ENCODE data around the gene CAPN2. TPM values are rescaled to one million over a fixed set of nuclear protein-coding genes. Genes with fewer than 3 reads are reported as not detected.

CAPN2 gene
- total RNA-seq, 1 donor from 2014 or later, result 281 TPM

GRCh38 chr1:223708651-223709268 lies 3.6 kb upstream of the CAPN2 start:
- no peak overlapping the region for H3K4me3 ChIP-seq (ENCODE audit: low read depth, low read length)
- TF ChIP-seq CTCF (conservative IDR thresholded peaks at IDR 0.05; ENCODE audit: low read depth, low read length), result no peak

GRCh38 chr1:223709598-223709997 lies 2.7 kb upstream of the CAPN2 start:
- peak; percentile 45 for TF ChIP-seq CTCF (conservative IDR thresholded peaks at IDR 0.05; ENCODE audit: low read depth, low read length)
- no peak overlapping the region for H3K4me3 ChIP-seq (ENCODE audit: low read depth, low read length)
- DNase-seq (ENCODE audit: low read depth), result no peak

More at GRCh38 chr1:223708651-223709268, 3.6 kb upstream of the CAPN2 start:
- DNase-seq (ENCODE audit: low read depth), result no peak

- no peak for DNase-seq (ENCODE audit: low read depth)
- no peak overlapping the region for H3K4me3 ChIP-seq (ENCODE audit: low read depth, low read length)
- TF ChIP-seq CTCF (conservative IDR thresholded peaks at IDR 0.05; ENCODE audit: low read depth, low read length), result no peak
Measured at GRCh38 chr1:223710179-223711133, 1.9 kb upstream of the CAPN2 start.

- no peak for DNase-seq (ENCODE audit: low read depth)
- no peak for TF ChIP-seq CTCF (conservative IDR thresholded peaks at IDR 0.05; ENCODE audit: low read depth, low read length)
- H3K4me3 ChIP-seq (ENCODE audit: low read depth, low read length), result no peak overlapping the region
Measured at GRCh38 chr1:223711173-223711572, 1.2 kb upstream of the CAPN2 start.

- peak overlapping the region; percentile 53 for H3K4me3 ChIP-seq (ENCODE audit: low read depth, low read length)
- no peak for DNase-seq (ENCODE audit: low read depth)
- TF ChIP-seq CTCF (conservative IDR thresholded peaks at IDR 0.05; ENCODE audit: low read depth, low read length), result no peak
Measured at GRCh38 chr1:223711747-223712193, 569 bp upstream of the CAPN2 start.

GRCh38 chr1:223712850-223713474 lies 623 bp downstream of the CAPN2 start:
- H3K4me3 ChIP-seq (ENCODE audit: low read depth, low read length), result peak overlapping the region; percentile 91
- TF ChIP-seq CTCF (conservative IDR thresholded peaks at IDR 0.05; ENCODE audit: low read depth, low read length), result no peak
- no peak for DNase-seq (ENCODE audit: low read depth)

All from epithelial cell of proximal tubule (primary cell).